GM23248 (cell line): ENCODE data around the gene CD248.

Experiments used
- EZH2 ChIP-seq: fragments of 200-600 bp; sonication (generic); IDR thresholded peaks from 2 replicates; pipeline ENCODE4 v1.6.1; 2018; ENCODE audit warnings: antibody characterized with exemption, mild to moderate bottlenecking; ENCODE audit not compliant: insufficient read depth, poor library complexity, severe bottlenecking
- EZH2phosphoT487 ChIP-seq: fragments of 200-600 bp; sonication (generic); IDR thresholded peaks from 2 replicates; pipeline ENCODE4 v1.6.1; 2018; ENCODE audit warnings: antibody characterized with exemption, moderate library complexity, mild to moderate bottlenecking, low read depth; ENCODE audit not compliant: insufficient read depth

- TF ChIP-seq EZH2phosphoT487: no peak
- TF ChIP-seq EZH2: no peak
These were observed at the start of gene CD248 for GRCh38 chr11:66316849-66317251.
